ENCODE data around the gene RPS16. TPM values are rescaled to one million over a fixed set of nuclear protein-coding genes. Genes with fewer than 3 reads are reported as not detected.

Gene RPS16
- total RNA-seq, 1 donor from 2014 or later = 1,329 TPM

GRCh38 chr19:39422020-39422419, 13.7 kb downstream of the RPS16 start:
- H2AFZ ChIP-seq (ENCODE audit: low read depth, low read length) = no peak overlapping the region
- Mint-ChIP-seq H3K9me3 (ENCODE audit: unreplicated experiment) (no peaks in the 10 kb centered on the region), H3K4me3 (ENCODE audit: unreplicated experiment) (no peak overlapping the region), H3K27ac (ENCODE audit: unreplicated experiment) (no peak overlapping the region), H3K27me3 (ENCODE audit: low read depth, unreplicated experiment) (no peaks in the 10 kb centered on the region), H3K4me1 (ENCODE audit: low read depth, unreplicated experiment) (peaks cover 7% of the 10 kb centered on the region), H3K36me3 (ENCODE audit: low read depth, unreplicated experiment) (peaks cover 38% of the 10 kb centered on the region)
- DNase-seq (ENCODE audit: low read depth) = no peak
- H3K27me3 ChIP-seq (ENCODE audit: insufficient read depth, low read length) = no peaks in the 10 kb centered on the region
- no peak overlapping the region for H3K4me3 ChIP-seq (ENCODE audit: insufficient read depth, low read depth, low read length)
- no peak overlapping the region for H3K27ac ChIP-seq (ENCODE audit: low read depth, low read length)
- peaks cover 63% of the 10 kb centered on the region for H4K20me1 ChIP-seq (ENCODE audit: insufficient read depth, low read length)
- H3K4me1 ChIP-seq (ENCODE audit: insufficient read depth, low read length) = no peaks in the 10 kb centered on the region
- peaks cover 29% of the 10 kb centered on the region for H3K36me3 ChIP-seq (ENCODE audit: insufficient read depth, low read length)
- H3K4me2 ChIP-seq (ENCODE audit: low read length) = no peak overlapping the region
- H3K9ac ChIP-seq (ENCODE audit: low read length) = no peak overlapping the region
- no peak for FAIRE-seq
- H3K9me3 ChIP-seq (ENCODE audit: insufficient read depth, low read depth, low read length) = no peaks in the 10 kb centered on the region
- H3K79me2 ChIP-seq (ENCODE audit: insufficient read depth, low read length) = peaks cover 33% of the 10 kb centered on the region
- no peak for TF ChIP-seq EZH2 (IDR thresholded peaks at IDR 0.05; ENCODE audit: insufficient read depth, low read length)
- TF ChIP-seq CTCF (IDR thresholded peaks at IDR 0.05; ENCODE audit: insufficient read depth, low read depth, low read length) = no peak

DNA sequence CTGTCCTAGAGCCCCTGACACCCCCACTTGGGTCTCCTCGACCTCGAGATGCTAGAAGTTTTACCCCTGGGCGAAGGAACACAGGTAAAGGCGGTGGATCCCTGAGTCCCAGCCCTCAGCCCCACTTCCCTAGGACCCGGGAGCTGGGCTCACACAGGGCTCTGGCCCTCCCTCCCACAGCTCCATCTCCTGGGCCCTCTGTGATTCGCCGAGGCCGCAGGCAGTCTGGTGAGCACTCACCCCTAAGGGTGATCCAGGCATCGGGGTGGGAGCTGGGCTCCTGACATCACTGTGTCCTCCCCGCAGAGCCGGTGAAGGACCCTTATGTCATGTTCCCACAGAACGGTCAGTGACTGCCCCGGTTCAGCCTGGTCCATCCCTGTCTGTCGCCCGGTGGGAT, 15.0 kb downstream of the RPS16 start:
- no peaks in the 10 kb centered on the region for H3K9me3 ChIP-seq (ENCODE audit: insufficient read depth, low read depth, low read length)
- DNase-seq (ENCODE audit: low read depth) (no peak), FAIRE-seq (no peak)
- Mint-ChIP-seq H3K36me3 (ENCODE audit: low read depth, unreplicated experiment) (peaks cover 36% of the 10 kb centered on the region), H3K27me3 (ENCODE audit: low read depth, unreplicated experiment) (no peaks in the 10 kb centered on the region), H3K9me3 (ENCODE audit: unreplicated experiment) (no peaks in the 10 kb centered on the region), H3K4me1 (ENCODE audit: low read depth, unreplicated experiment) (no peaks in the 10 kb centered on the region), H3K27ac (ENCODE audit: unreplicated experiment) (no peak overlapping the region), H3K4me3 (ENCODE audit: unreplicated experiment) (no peak overlapping the region)
- peaks cover 70% of the 10 kb centered on the region for H4K20me1 ChIP-seq (ENCODE audit: insufficient read depth, low read length)
- H2AFZ ChIP-seq (ENCODE audit: low read depth, low read length) = no peak overlapping the region
- no peak for TF ChIP-seq CTCF (IDR thresholded peaks at IDR 0.05; ENCODE audit: insufficient read depth, low read depth, low read length)
- no peak for TF ChIP-seq EZH2 (IDR thresholded peaks at IDR 0.05; ENCODE audit: insufficient read depth, low read length)
- no peak overlapping the region for H3K27ac ChIP-seq (ENCODE audit: low read depth, low read length)
- no peak overlapping the region for H3K4me2 ChIP-seq (ENCODE audit: low read length)
- no peak overlapping the region for H3K4me3 ChIP-seq (ENCODE audit: insufficient read depth, low read depth, low read length)
- peaks cover 29% of the 10 kb centered on the region for H3K36me3 ChIP-seq (ENCODE audit: insufficient read depth, low read length)
- no peaks in the 10 kb centered on the region for H3K27me3 ChIP-seq (ENCODE audit: insufficient read depth, low read length)
- H3K9ac ChIP-seq (ENCODE audit: low read length) = no peak overlapping the region
- H3K79me2 ChIP-seq (ENCODE audit: insufficient read depth, low read length) = peaks cover 42% of the 10 kb centered on the region
- no peaks in the 10 kb centered on the region for H3K4me1 ChIP-seq (ENCODE audit: insufficient read depth, low read length)

GRCh38 chr19:39419003-39419402, 16.7 kb downstream of the RPS16 start:
- TF ChIP-seq EZH2 (IDR thresholded peaks at IDR 0.05; ENCODE audit: insufficient read depth, low read length) (no peak), CTCF (IDR thresholded peaks at IDR 0.05; ENCODE audit: insufficient read depth, low read depth, low read length) (no peak)
- H3K9ac ChIP-seq (ENCODE audit: low read length) = no peak overlapping the region
- Mint-ChIP-seq H3K27me3 (ENCODE audit: low read depth, unreplicated experiment) (no peaks in the 10 kb centered on the region), H3K27ac (ENCODE audit: unreplicated experiment) (peak overlapping the region; percentile 18), H3K4me1 (ENCODE audit: low read depth, unreplicated experiment) (peaks cover 12% of the 10 kb centered on the region), H3K4me3 (ENCODE audit: unreplicated experiment) (no peak overlapping the region), H3K36me3 (ENCODE audit: low read depth, unreplicated experiment) (peaks cover 25% of the 10 kb centered on the region), H3K9me3 (ENCODE audit: unreplicated experiment) (no peaks in the 10 kb centered on the region)
- no peak for DNase-seq (ENCODE audit: low read depth)
- H3K79me2 ChIP-seq (ENCODE audit: insufficient read depth, low read length) = peaks cover 58% of the 10 kb centered on the region
- H3K4me1 ChIP-seq (ENCODE audit: insufficient read depth, low read length) = peaks cover 15% of the 10 kb centered on the region
- no peak overlapping the region for H3K4me3 ChIP-seq (ENCODE audit: insufficient read depth, low read depth, low read length)
- H3K36me3 ChIP-seq (ENCODE audit: insufficient read depth, low read length) = peaks cover 22% of the 10 kb centered on the region
- no peak overlapping the region for H3K27ac ChIP-seq (ENCODE audit: low read depth, low read length)
- H4K20me1 ChIP-seq (ENCODE audit: insufficient read depth, low read length) = peaks cover 72% of the 10 kb centered on the region
- no peak for FAIRE-seq
- H3K9me3 ChIP-seq (ENCODE audit: insufficient read depth, low read depth, low read length) = no peaks in the 10 kb centered on the region
- H3K27me3 ChIP-seq (ENCODE audit: insufficient read depth, low read length) = no peaks in the 10 kb centered on the region
- H3K4me2 ChIP-seq (ENCODE audit: low read length) = no peak overlapping the region
- H2AFZ ChIP-seq (ENCODE audit: low read depth, low read length) = no peak overlapping the region
